ENCODE data around the gene UVSSA. TPM values are rescaled to one million over a fixed set of nuclear protein-coding genes. Genes with fewer than 3 reads are reported as not detected.
A peak's percentile ranks its signal among the peaks of the same experiment; 100 is the strongest.

The UVSSA gene
- total and polyA plus RNA-seq, 12 donors, result 2.4 to 11.9 (median 6.6) TPM

DNA sequence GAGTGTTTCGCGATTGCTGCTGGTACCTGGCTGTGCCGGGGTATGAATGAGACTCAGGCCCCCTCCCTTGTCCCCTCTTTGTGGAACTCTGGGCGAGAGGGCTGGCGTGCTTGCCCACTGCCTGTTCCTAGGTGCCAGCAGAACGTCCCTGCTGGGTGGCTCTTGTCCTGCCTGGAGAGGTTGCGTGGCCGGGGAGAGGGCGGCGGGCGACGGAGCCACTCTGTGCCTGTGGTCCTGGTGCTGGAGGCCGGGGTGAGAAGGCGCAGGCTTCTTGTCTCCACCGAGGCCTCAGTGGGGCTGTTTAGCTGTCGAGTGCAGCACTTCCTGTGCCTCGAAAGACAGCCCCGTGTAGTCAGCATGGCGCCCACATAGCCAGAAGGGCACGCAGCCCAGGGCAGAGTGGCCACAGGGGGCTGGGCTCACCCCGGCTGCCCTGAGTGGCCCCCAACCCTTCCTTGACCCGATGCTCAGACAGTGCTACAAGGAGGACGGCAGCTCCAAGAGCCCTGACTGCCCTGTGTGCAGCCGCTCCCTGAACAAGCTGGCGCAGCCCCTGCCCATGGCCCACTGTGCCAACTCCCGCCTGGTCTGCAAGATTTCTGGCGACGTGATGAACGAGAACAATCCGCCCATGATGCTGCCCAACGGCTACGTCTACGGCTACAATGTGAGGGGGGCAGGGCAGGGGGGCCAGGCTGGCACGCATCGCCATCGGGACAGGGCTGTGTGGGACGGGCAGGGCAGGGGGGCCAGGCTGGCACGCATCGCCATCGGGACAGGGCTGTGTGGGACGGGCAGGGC, 8.9 kb upstream of the UVSSA start:
- H3K4me1 ChIP-seq, result peaks cover 0 to 9% (median 4%) of the 10 kb centered on the region in 9 donors
- H3K27me3 ChIP-seq, result no peaks in the 10 kb centered on the region
- intact Hi-C loops (cut with DNase I), result no loop called here
- ATAC-seq, result peak in 2 of 8 donors; percentile 9 to 33
- peaks cover 0 to 80% (median 50%) of the 10 kb centered on the region in 9 donors for H3K36me3 ChIP-seq
- no peak overlapping the region for H3K4me3 ChIP-seq
- H3K9me3 ChIP-seq, result peaks cover 0 to 15% (median 0%) of the 10 kb centered on the region in 11 donors
- TF ChIP-seq, protein P1, sequence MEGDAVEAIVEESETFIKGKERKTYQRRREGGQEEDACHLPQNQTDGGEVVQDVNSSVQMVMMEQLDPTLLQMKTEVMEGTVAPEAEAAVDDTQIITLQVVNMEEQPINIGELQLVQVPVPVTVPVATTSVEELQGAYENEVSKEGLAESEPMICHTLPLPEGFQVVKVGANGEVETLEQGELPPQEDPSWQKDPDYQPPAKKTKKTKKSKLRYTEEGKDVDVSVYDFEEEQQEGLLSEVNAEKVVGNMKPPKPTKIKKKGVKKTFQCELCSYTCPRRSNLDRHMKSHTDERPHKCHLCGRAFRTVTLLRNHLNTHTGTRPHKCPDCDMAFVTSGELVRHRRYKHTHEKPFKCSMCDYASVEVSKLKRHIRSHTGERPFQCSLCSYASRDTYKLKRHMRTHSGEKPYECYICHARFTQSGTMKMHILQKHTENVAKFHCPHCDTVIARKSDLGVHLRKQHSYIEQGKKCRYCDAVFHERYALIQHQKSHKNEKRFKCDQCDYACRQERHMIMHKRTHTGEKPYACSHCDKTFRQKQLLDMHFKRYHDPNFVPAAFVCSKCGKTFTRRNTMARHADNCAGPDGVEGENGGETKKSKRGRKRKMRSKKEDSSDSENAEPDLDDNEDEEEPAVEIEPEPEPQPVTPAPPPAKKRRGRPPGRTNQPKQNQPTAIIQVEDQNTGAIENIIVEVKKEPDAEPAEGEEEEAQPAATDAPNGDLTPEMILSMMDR (IDR thresholded peaks at IDR 0.05), result no peak
- WGBS, 2 donors, result 96 to 97% methylated on average over 41 of the region's 41 CpGs
- H3K27ac ChIP-seq, result peak overlapping the region in 1 of 10 donors; percentile 31
- no peak for DNase-seq

DNA sequence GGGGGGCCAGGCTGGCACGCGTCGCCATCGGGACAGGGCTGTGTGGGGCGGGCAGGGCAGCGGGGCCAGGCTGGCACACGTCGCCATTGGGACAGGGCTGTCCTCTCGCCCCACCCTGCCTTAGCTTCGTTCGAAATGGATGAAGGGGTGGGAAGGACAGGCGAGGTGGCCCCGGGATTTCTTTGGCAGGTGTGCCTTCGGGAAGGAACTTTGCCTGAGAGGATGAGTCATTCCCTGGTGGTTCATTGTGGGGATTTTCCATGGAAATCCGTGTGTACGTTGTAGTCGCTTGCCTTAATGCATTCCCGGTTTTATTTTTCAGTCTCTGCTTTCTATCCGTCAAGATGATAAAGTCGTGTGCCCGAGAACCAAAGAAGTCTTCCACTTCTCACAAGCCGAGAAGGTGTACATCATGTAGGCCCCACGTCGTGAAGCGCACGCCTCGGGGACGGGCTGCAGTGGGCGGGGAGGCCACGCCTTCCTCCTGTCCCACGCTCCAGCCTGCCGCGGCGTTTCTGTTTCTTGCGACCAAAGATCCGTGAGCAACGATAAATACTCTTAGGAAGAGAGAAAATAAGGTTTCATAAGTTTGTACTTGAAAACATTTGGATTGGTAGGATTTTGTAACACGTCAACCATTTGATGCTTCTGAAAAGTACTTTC, 8.1 kb upstream of the UVSSA start:
- 94 to 97% methylated on average over 38 of the region's 38 CpGs for WGBS, 2 donors
- TF ChIP-seq, protein P1 (IDR thresholded peaks at IDR 0.05), result no peak
- intact Hi-C loops (cut with DNase I), result no loop called here

DNA sequence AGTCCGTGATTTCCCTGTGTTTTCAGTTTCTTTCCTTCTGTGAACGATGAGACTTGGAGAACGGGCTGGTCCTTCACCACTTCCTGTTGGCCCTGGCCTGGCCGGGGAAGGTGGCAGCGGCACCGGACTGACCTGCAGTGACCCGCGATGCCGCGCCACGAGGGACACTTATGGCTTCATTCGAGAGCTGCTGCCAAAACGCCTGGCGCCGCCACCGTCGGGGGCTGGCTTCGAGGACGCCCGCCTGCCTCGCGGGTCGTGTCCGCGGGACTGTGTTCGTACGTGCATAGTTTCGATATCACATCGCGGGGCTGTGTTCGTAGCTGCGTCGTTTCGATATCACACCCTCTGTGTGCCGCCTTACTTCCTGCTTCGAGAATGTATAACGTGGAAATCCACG, 7.5 kb upstream of the UVSSA start:
- H3K36me3 ChIP-seq, result peaks cover 0 to 72% (median 47%) of the 10 kb centered on the region in 9 donors
- TF ChIP-seq, protein P1 (IDR thresholded peaks at IDR 0.05), result no peak
- H3K27me3 ChIP-seq, result no peaks in the 10 kb centered on the region
- WGBS, 2 donors, result 98% methylated on average over 38 of the region's 38 CpGs
- intact Hi-C loops (cut with DNase I), result no loop called here
- H3K4me1 ChIP-seq, result peaks cover 0 to 9% (median under 1%) of the 10 kb centered on the region in 9 donors
- no peak for ATAC-seq
- peaks cover 0 to 15% (median 0%) of the 10 kb centered on the region in 11 donors for H3K9me3 ChIP-seq
- no peak overlapping the region for H3K27ac ChIP-seq
- no peak for DNase-seq
- H3K4me3 ChIP-seq, result no peak overlapping the region

More for the DNA sequence above, 8.1 kb upstream of the UVSSA start:
- peaks cover 0 to 15% (median 0%) of the 10 kb centered on the region in 11 donors for H3K9me3 ChIP-seq
- ATAC-seq (peak in 1 of 8 donors; percentile 20), DNase-seq (no peak)
- H3K4me3 ChIP-seq, result no peak overlapping the region
- H3K36me3 ChIP-seq, result peaks cover 0 to 77% (median 47%) of the 10 kb centered on the region in 9 donors
- no peaks in the 10 kb centered on the region for H3K27me3 ChIP-seq
- H3K27ac ChIP-seq, result no peak overlapping the region
- H3K4me1 ChIP-seq, result peaks cover 0 to 9% (median 4%) of the 10 kb centered on the region in 9 donors

DNA sequence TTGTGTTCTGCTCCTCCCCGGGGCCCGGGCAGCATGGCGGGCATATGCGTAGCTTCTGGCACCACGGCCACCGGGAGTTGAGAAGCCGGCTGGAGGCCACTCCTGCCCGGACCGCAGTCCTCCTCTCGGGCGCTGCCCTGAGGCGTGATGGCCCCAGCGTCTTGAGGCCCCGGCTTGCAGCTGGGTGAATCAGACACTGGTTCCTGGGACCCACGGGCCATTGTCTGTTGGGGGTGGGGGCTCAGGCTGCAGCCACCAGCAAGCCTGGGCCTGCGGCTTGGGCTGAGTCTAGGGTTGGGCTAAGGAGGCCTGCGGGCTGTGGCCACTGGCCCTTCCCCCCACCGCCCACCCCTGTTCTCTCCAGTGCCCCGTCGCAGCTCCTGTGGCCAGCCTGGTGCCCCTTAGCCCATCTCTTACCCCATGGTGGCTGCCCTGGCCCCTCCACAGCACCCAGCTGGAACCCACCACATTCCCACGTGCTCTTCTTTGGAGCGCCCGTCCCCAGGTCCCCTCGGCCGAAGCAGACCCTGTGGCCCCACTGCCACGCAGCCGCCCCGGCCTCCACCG, 6.7 kb upstream of the UVSSA start:
- TF ChIP-seq, protein P1 (IDR thresholded peaks at IDR 0.05), result no peak
- peak in 1 of 8 donors; percentile 8 for ATAC-seq
- no peak overlapping the region for H3K27ac ChIP-seq
- H3K36me3 ChIP-seq, result peaks cover 0 to 64% (median 47%) of the 10 kb centered on the region in 9 donors
- DNase-seq, result no peak
- H3K4me1 ChIP-seq, result peaks cover 0 to 13% (median 4%) of the 10 kb centered on the region in 9 donors
- intact Hi-C loops (cut with DNase I), result loop anchor here in 9 of 10 donors (5.0 to 10.0 kb wide), 4 partner anchors 45 to 385 kb away; partner anchors contain the start of genes TACC3 (in 1 of the 9) and TMEM129 (in 1 of the 9)
- no peaks in the 10 kb centered on the region for H3K27me3 ChIP-seq
- H3K4me3 ChIP-seq, result no peak overlapping the region
- H3K9me3 ChIP-seq, result peaks cover 0 to 11% (median 0%) of the 10 kb centered on the region in 11 donors
- 89 to 90% methylated on average over 29 of the region's 29 CpGs for WGBS, 2 donors

Data from heart right ventricle (tissue), 16 donors.